GM23248 (cell line): ENCODE data around the gene OR4E1. TPM values are rescaled to one million over a fixed set of nuclear protein-coding genes. Genes with fewer than 3 reads are reported as not detected.

Experiments used
- DNase-seq: peaks from one replicate; pipeline ENCODE4 v3.0.0-alpha.2; 2015
- H2AFZ ChIP-seq: fragments of 200-600 bp; sonication (generic); 2 replicates; pipeline ENCODE4 v1.6.1; 2016; ENCODE audit warnings: antibody characterized with exemption
- H3F3A ChIP-seq: fragments of 200-600 bp; sonication (generic); 2 replicates; pipeline ENCODE4 v1.6.1; 2016; ENCODE audit warnings: mild to moderate bottlenecking, antibody characterized with exemption, mixed run types; ENCODE audit not compliant: insufficient read depth
- H3K27ac ChIP-seq: fragments of 200-600 bp; sonication (generic); 2 replicates; pipeline ENCODE4 v1.5.1; 2016; ENCODE audit warnings: mild to moderate bottlenecking
- H3K27me3 ChIP-seq: fragments of 200-600 bp; sonication (generic); replicated peaks from 2 replicates; pipeline ENCODE4 v1.6.1; 2016; ENCODE audit warnings: mild to moderate bottlenecking; ENCODE audit not compliant: insufficient read depth
- H3K36me3 ChIP-seq: fragments of 200-600 bp; sonication (generic); 2 replicates; pipeline ENCODE4 v1.6.1; 2016; ENCODE audit warnings: low read depth, mild to moderate bottlenecking
- H3K4me1 ChIP-seq: fragments of 200-600 bp; sonication (generic); 2 replicates; pipeline ENCODE4 v1.6.1; 2016; ENCODE audit warnings: mild to moderate bottlenecking; ENCODE audit not compliant: insufficient read depth
- H3K4me2 ChIP-seq: fragments of 200-600 bp; sonication (generic); one replicate; pipeline ENCODE4 v1.6.1; 2016; ENCODE audit warnings: mild to moderate bottlenecking; ENCODE audit not compliant: unreplicated experiment
- H3K4me3 ChIP-seq: fragments of 200-600 bp; sonication (generic); 2 replicates; pipeline ENCODE4 v1.5.1; 2016; ENCODE audit warnings: mild to moderate bottlenecking
- H3K79me2 ChIP-seq: fragments of 200-600 bp; sonication (generic); 2 replicates; pipeline ENCODE4 v1.6.1; 2016; ENCODE audit warnings: mild to moderate bottlenecking; ENCODE audit not compliant: insufficient read depth
- H3K9ac ChIP-seq: fragments of 200-600 bp; sonication (generic); 2 replicates; pipeline ENCODE4 v1.6.1; 2016; ENCODE audit warnings: mild to moderate bottlenecking
- H3K9me2 ChIP-seq: fragments of 200-600 bp; sonication (generic); 2 replicates; pipeline ENCODE4 v1.6.1; 2016; ENCODE audit warnings: mixed run types, mild to moderate bottlenecking, moderate library complexity; ENCODE audit not compliant: insufficient read depth
- H3K9me3 ChIP-seq: fragments of 200-600 bp; sonication (generic); one replicate; pipeline ENCODE4 v1.6.1; 2017; ENCODE audit warnings: low read depth
- H4K20me1 ChIP-seq: fragments of 200-600 bp; sonication (generic); 2 replicates; pipeline ENCODE4 v1.6.0; 2016; ENCODE audit not compliant: insufficient read depth
- EZH2 ChIP-seq: fragments of 200-600 bp; sonication (generic); IDR thresholded peaks from 2 replicates; pipeline ENCODE4 v1.6.1; 2018; ENCODE audit warnings: antibody characterized with exemption, mild to moderate bottlenecking; ENCODE audit not compliant: insufficient read depth, poor library complexity, severe bottlenecking
- EZH2phosphoT487 ChIP-seq: fragments of 200-600 bp; sonication (generic); IDR thresholded peaks from 2 replicates; pipeline ENCODE4 v1.6.1; 2018; ENCODE audit warnings: antibody characterized with exemption, moderate library complexity, mild to moderate bottlenecking, low read depth; ENCODE audit not compliant: insufficient read depth
- WGBS, 2 experiments: methylation state at CpG; one replicate each; pipeline ENCODE4 v1.1.6; 2015 to 2017; ENCODE audit warnings: low lambda C conversion rate in 2 of 2, low coverage in 1 of 2; ENCODE audit errors: missing lambda C conversion rate in 2 of 2; 5-methylcytosine and 5-hydroxymethylcytosine counted together
- in situ Hi-C: fragments of 300-500 bp; cut with MboI; formaldehyde crosslinking; loops from 2 replicates; pipeline ENCODE4 v1.15.0; 2020
- polyA plus RNA-seq: library from polyadenylated mRNA; unstranded; fragments of >200 nt; fragmentation: Nextera tagmentation; extraction: Ambion mirVana; gene quantifications from 2 replicates; pipeline ENCODE4 v1.2.1, GENCODE V29; 2016
- total RNA-seq: library from RNA; depleted of rRNA; stranded (reverse); fragments of >200 nt; shearing (Covaris generic); gene quantifications from 2 replicates; pipeline ENCODE4 v1.2.3, GENCODE V29; 2014

The OR4E1 gene
- total and polyA plus RNA-seq, 2 experiments from 2014 or later = not detected

DNA sequence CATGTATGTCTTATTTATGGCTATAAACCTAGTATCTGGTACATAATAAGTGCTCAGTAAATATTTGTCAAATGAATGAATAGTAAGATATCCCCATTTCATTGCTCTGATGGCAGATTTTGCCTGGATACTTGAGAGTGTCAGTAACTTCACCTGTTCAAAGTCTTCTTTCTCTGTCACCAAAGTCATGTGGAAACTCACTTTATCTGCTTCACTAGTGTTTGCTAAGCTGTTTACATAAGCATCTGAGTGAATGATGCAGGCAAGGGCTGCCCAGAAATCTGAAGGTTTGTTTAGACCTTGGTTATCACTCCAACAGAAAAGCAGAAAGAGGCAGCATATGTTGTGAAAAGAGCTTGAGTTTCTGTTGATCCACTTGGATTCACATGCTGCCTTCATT, 4.3 kb downstream of the OR4E1 start:
- in situ Hi-C loops = no loop called here
- no peak for DNase-seq

GRCh38 chr14:21668377-21668776, 5.2 kb downstream of the OR4E1 start:
- TF ChIP-seq EZH2phosphoT487 = no peak
- H3K36me3 ChIP-seq = no peaks in the 10 kb centered on the region
- no peak overlapping the region for H3K4me3 ChIP-seq
- H4K20me1 ChIP-seq = no peaks in the 10 kb centered on the region
- H3K9ac ChIP-seq = no peak overlapping the region
- WGBS, 2 experiments = 15 to 20% methylated on average over 3 of the region's 3 CpGs
- no peaks in the 10 kb centered on the region for H3K9me3 ChIP-seq
- DNase-seq = no peak
- H3K79me2 ChIP-seq = no peaks in the 10 kb centered on the region
- in situ Hi-C loops = no loop called here
- H3K4me1 ChIP-seq = no peaks in the 10 kb centered on the region
- no peaks in the 10 kb centered on the region for H3K9me2 ChIP-seq
- H3K4me2 ChIP-seq = no peak overlapping the region
- no peak overlapping the region for H3K27ac ChIP-seq
- no peaks in the 10 kb centered on the region for H3K27me3 ChIP-seq
- H2AFZ ChIP-seq = no peak overlapping the region
- no peaks in the 10 kb centered on the region for H3F3A ChIP-seq

More for the DNA sequence above, 4.3 kb downstream of the OR4E1 start:
- Histone ChIP-seq H3K9ac (no peak overlapping the region), H3K27ac (no peak overlapping the region), H3F3A (no peaks in the 10 kb centered on the region), H3K27me3 (no peaks in the 10 kb centered on the region), H2AFZ (no peak overlapping the region), H3K4me3 (no peak overlapping the region), H3K4me1 (no peaks in the 10 kb centered on the region), H4K20me1 (no peaks in the 10 kb centered on the region), H3K9me2 (no peaks in the 10 kb centered on the region), H3K9me3 (no peaks in the 10 kb centered on the region), H3K4me2 (no peak overlapping the region), H3K79me2 (no peaks in the 10 kb centered on the region), H3K36me3 (no peaks in the 10 kb centered on the region)
- TF ChIP-seq EZH2phosphoT487 (no peak), EZH2 (no peak)

- TF ChIP-seq EZH2 = no peak
- TF ChIP-seq EZH2phosphoT487 = no peak
- no peaks in the 10 kb centered on the region for H3K4me1 ChIP-seq
- WGBS, 2 experiments = 40% methylated on average over 1 of the region's 1 CpG
Measured at GRCh38 chr14:21656980-21657379, 16.6 kb downstream of the OR4E1 start.

GRCh38 chr14:21654215-21654614, 19.4 kb downstream of the OR4E1 start:
- H3K4me1 ChIP-seq = no peaks in the 10 kb centered on the region
- TF ChIP-seq EZH2phosphoT487 (no peak), EZH2 (no peak)
- H3K27me3 ChIP-seq = no peaks in the 10 kb centered on the region
- WGBS, 2 experiments = 35 to 49% methylated on average over 5 of the region's 5 CpGs
- H3F3A ChIP-seq = no peaks in the 10 kb centered on the region
- H3K4me3 ChIP-seq = no peak overlapping the region
- no peak for DNase-seq
- H3K9me3 ChIP-seq = no peaks in the 10 kb centered on the region
- H3K79me2 ChIP-seq = no peaks in the 10 kb centered on the region
- no peaks in the 10 kb centered on the region for H4K20me1 ChIP-seq
- H2AFZ ChIP-seq = no peak overlapping the region
- H3K9ac ChIP-seq = no peak overlapping the region
- in situ Hi-C loops = no loop called here
- no peaks in the 10 kb centered on the region for H3K36me3 ChIP-seq
- no peak overlapping the region for H3K4me2 ChIP-seq
- no peaks in the 10 kb centered on the region for H3K9me2 ChIP-seq
- no peak overlapping the region for H3K27ac ChIP-seq

More at GRCh38 chr14:21656980-21657379, 16.6 kb downstream of the OR4E1 start:
- Histone ChIP-seq H3K4me3 (no peak overlapping the region), H3F3A (no peaks in the 10 kb centered on the region), H3K79me2 (no peaks in the 10 kb centered on the region), H3K27ac (no peak overlapping the region), H3K9ac (no peak overlapping the region), H2AFZ (no peak overlapping the region), H3K9me2 (no peaks in the 10 kb centered on the region), H4K20me1 (no peaks in the 10 kb centered on the region), H3K4me2 (no peak overlapping the region), H3K36me3 (no peaks in the 10 kb centered on the region), H3K27me3 (no peaks in the 10 kb centered on the region), H3K9me3 (no peaks in the 10 kb centered on the region)
- DNase-seq = no peak
- in situ Hi-C loops = no loop called here

- no peak within 1 kb of the TSS for H3K27ac ChIP-seq
- WGBS, 2 experiments = 3 to 10% methylated on average over 2 of the region's 2 CpGs
Measured at GRCh38 chr14:21653331-21653885, 20.2 kb downstream of the OR4E1 start, which contains the start of gene OR4E2. OR4E2 (plus strand) TSS chr14:21653835; CDS start chr14:21665083, 11,248 bp downstream.

More at GRCh38 chr14:21653331-21653885, 20.2 kb downstream of the OR4E1 start, which contains the start of gene OR4E2:
- Histone ChIP-seq H3K4me3 (no peak within 1 kb of the TSS), H3K9ac (no peak within 1 kb of the TSS), H3F3A (no peaks in the 10 kb centered on the region), H3K79me2 (no peaks in the 10 kb centered on the region), H3K36me3 (no peaks in the 10 kb centered on the region), H4K20me1 (no peaks in the 10 kb centered on the region), H3K9me3 (no peaks in the 10 kb centered on the region), H3K9me2 (no peaks in the 10 kb centered on the region), H3K27me3 (no peaks in the 10 kb centered on the region), H2AFZ (no peak within 1 kb of the TSS), H3K4me1 (no peaks in the 10 kb centered on the region), H3K4me2 (no peak within 1 kb of the TSS)
- DNase-seq = no peak
- in situ Hi-C loops = no loop called here
- TF ChIP-seq EZH2phosphoT487 (no peak), EZH2 (no peak)
